Effector memory CD4-positive, alpha-beta T cell (primary cell): Measurements from ENCODE around the gene SURF6.
A peak's percentile ranks its signal among the peaks of the same experiment; 100 is the strongest.
"Not testable (repeated sequence)": the region's sequence is repeated elsewhere in the genome, so short reads cannot be mapped to it uniquely, and the experiment has no call there.

Experiments used
- DNase-seq, 3 donors: peaks; one replicate each; pipeline ENCODE4 v3.0.0-alpha.2; 2020
- H3K27ac ChIP-seq: 2 replicates; pipeline ENCODE4 v1.7.0; 2013; ENCODE audit warnings: mild to moderate bottlenecking, low read length, moderate library complexity; ENCODE audit not compliant: insufficient read depth, poor library complexity, severe bottlenecking
- H3K27me3 ChIP-seq: replicated peaks from 2 replicates; pipeline ENCODE4 v1.7.0; 2013; ENCODE audit warnings: mild to moderate bottlenecking, low read length; ENCODE audit not compliant: insufficient read depth, control insufficient read depth, poor library complexity, severe bottlenecking
- H3K36me3 ChIP-seq: 2 replicates; pipeline ENCODE4 v1.7.0; 2013; ENCODE audit warnings: mild to moderate bottlenecking, low read length, moderate library complexity; ENCODE audit not compliant: control insufficient read depth, insufficient read depth
- H3K4me1 ChIP-seq: 2 replicates; pipeline ENCODE4 v1.7.0; 2013; ENCODE audit warnings: low read length, mild to moderate bottlenecking; ENCODE audit not compliant: control insufficient read depth, insufficient read depth, poor library complexity, severe bottlenecking
- H3K4me3 ChIP-seq: 2 replicates; pipeline ENCODE4 v1.7.0; 2013; ENCODE audit warnings: low read length, low read depth, mild to moderate bottlenecking; ENCODE audit not compliant: insufficient read depth, poor library complexity, severe bottlenecking
- H3K9me3 ChIP-seq: 2 replicates; pipeline ENCODE4 v1.7.0; 2013; ENCODE audit warnings: mild to moderate bottlenecking, low read length, moderate library complexity; ENCODE audit not compliant: control insufficient read depth

The SURF6 gene

GRCh38 chr9:133340916-133341315 lies 4.9 kb upstream of the SURF6 start:
- Histone ChIP-seq H3K9me3 (no peaks in the 10 kb centered on the region), H3K27me3 (no peaks in the 10 kb centered on the region), H3K27ac (no peak overlapping the region), H3K4me1 (peaks cover 8% of the 10 kb centered on the region), H3K36me3 (peaks cover 48% of the 10 kb centered on the region), H3K4me3 (no peak overlapping the region)
- DNase-seq = no peak

DNA sequence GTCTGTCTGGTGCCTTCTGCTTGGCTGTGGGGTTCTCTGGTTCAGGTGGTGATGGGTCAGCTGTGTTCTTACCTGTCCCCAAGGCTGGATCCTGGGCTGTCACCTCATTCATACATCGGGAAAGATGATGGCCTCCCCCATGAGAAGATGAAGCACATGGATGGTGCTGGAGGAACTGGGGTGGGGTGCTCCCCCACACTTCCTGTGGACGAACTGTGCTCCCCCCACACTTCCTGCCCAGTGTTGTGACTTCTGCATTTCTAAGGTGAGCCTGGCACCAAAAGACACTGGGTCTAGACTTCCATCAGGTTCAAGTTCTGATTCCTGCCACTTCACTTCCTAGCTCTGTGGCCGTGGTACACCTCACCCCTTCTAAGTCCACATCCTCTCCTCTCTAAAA lies 4.3 kb upstream of the SURF6 start:
- no peaks in the 10 kb centered on the region for H3K27me3 ChIP-seq
- DNase-seq = no peak
- H3K9me3 ChIP-seq = no peaks in the 10 kb centered on the region
- H3K36me3 ChIP-seq = peaks cover 44% of the 10 kb centered on the region
- H3K27ac ChIP-seq = no peak overlapping the region
- peaks cover 12% of the 10 kb centered on the region for H3K4me1 ChIP-seq
- no peak overlapping the region for H3K4me3 ChIP-seq

GRCh38 chr9:133339641-133340040 lies 3.7 kb upstream of the SURF6 start:
- H3K4me3 ChIP-seq = no peak overlapping the region
- H3K27me3 ChIP-seq = no peaks in the 10 kb centered on the region
- H3K4me1 ChIP-seq = peaks cover 16% of the 10 kb centered on the region
- DNase-seq = no peak
- H3K27ac ChIP-seq = no peak overlapping the region
- H3K36me3 ChIP-seq = peaks cover 39% of the 10 kb centered on the region
- H3K9me3 ChIP-seq = no peaks in the 10 kb centered on the region

DNA sequence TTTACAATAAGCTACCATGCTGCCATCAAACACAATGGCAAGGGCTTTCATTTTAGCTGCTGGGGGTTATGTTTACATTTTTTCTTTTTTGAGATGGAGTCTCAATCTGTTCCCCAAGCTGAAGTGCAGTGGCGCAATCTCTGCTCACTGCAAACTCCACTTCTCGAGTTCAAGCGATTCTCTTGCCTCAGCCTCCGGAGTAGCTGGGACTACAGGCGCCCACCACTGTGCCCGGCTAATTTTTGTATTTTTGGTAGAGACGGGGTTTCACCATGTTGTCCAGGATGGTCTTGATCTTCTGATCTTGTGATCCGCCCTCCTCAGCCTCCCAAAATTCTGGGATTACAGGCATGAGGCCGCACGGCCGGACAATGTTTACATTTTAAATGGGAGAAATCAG lies 1.1 kb downstream of the SURF6 start:
- Histone ChIP-seq H3K27ac (peak overlapping the region; percentile 64), H3K36me3 (peaks cover 47% of the 10 kb centered on the region), H3K4me1 (peaks cover 12% of the 10 kb centered on the region)
- H3K4me3 ChIP-seq, H3K27me3 ChIP-seq, H3K9me3 ChIP-seq, DNase-seq: not testable (repeated sequence)

GRCh38 chr9:133334161-133334560 lies 1.8 kb downstream of the SURF6 start:
- no peak overlapping the region for H3K27ac ChIP-seq
- peaks cover 46% of the 10 kb centered on the region for H3K36me3 ChIP-seq

GRCh38 chr9:133333566-133333965 lies 2.4 kb downstream of the SURF6 start:
- H3K27me3 ChIP-seq = no peaks in the 10 kb centered on the region
- no peak overlapping the region for H3K4me3 ChIP-seq
- peaks cover 46% of the 10 kb centered on the region for H3K36me3 ChIP-seq
- no peak for DNase-seq
- H3K4me1 ChIP-seq = peaks cover 12% of the 10 kb centered on the region
- no peak overlapping the region for H3K27ac ChIP-seq
- H3K9me3 ChIP-seq = no peaks in the 10 kb centered on the region

More at GRCh38 chr9:133334161-133334560, 1.8 kb downstream of the SURF6 start:
- no peak overlapping the region for H3K4me3 ChIP-seq
- peaks cover 12% of the 10 kb centered on the region for H3K4me1 ChIP-seq
- H3K27me3 ChIP-seq = no peaks in the 10 kb centered on the region
- no peak for DNase-seq
- H3K9me3 ChIP-seq = no peaks in the 10 kb centered on the region

DNA sequence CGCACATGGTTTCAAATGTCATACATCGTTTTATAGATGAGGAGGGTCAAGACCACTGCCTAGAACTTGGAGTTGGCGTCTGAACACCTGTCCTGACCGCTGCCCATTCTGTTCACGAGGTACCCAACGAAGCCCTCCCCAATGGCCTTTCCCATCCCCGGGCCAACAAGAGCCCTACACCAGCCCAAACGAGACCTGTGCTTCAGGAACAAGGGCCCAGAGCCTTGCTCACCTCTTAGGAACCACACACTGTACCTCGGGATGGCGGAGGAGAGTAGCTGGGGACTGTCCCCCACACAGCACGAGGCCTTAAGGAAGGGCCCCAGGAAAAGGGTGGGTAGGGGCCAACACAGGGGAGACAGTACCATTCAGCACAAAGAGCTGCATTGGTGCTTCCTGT lies 3.0 kb downstream of the SURF6 start:
- Histone ChIP-seq H3K27me3 (no peaks in the 10 kb centered on the region), H3K4me3 (no peak overlapping the region)
- no peak for DNase-seq

GRCh38 chr9:133332381-133332730 lies 3.6 kb downstream of the SURF6 start:
- H3K36me3 ChIP-seq = peaks cover 46% of the 10 kb centered on the region
- H3K9me3 ChIP-seq = no peaks in the 10 kb centered on the region
- H3K27me3 ChIP-seq = no peaks in the 10 kb centered on the region
- peaks cover 12% of the 10 kb centered on the region for H3K4me1 ChIP-seq
- no peak overlapping the region for H3K27ac ChIP-seq
- no peak overlapping the region for H3K4me3 ChIP-seq
- no peak for DNase-seq

More for the DNA sequence above, 3.0 kb downstream of the SURF6 start:
- H3K9me3 ChIP-seq = no peaks in the 10 kb centered on the region
- H3K4me1 ChIP-seq = peaks cover 12% of the 10 kb centered on the region
- no peak overlapping the region for H3K27ac ChIP-seq
- peaks cover 46% of the 10 kb centered on the region for H3K36me3 ChIP-seq

- DNase-seq = no peak
- no peak overlapping the region for H3K4me3 ChIP-seq
- peaks cover 46% of the 10 kb centered on the region for H3K36me3 ChIP-seq
Observed at GRCh38 chr9:133331641-133332380, 4.2 kb downstream of the SURF6 start.

GRCh38 chr9:133331221-133331620 lies 4.8 kb downstream of the SURF6 start:
- H3K27me3 ChIP-seq = no peaks in the 10 kb centered on the region
- no peak overlapping the region for H3K4me3 ChIP-seq
- no peak overlapping the region for H3K27ac ChIP-seq
- H3K4me1 ChIP-seq = peaks cover 8% of the 10 kb centered on the region
- peaks cover 46% of the 10 kb centered on the region for H3K36me3 ChIP-seq
- DNase-seq = no peak
- no peaks in the 10 kb centered on the region for H3K9me3 ChIP-seq

More at GRCh38 chr9:133331641-133332380, 4.2 kb downstream of the SURF6 start:
- Histone ChIP-seq H3K9me3 (no peaks in the 10 kb centered on the region), H3K27me3 (no peaks in the 10 kb centered on the region), H3K4me1 (peaks cover 12% of the 10 kb centered on the region), H3K27ac (no peak overlapping the region)
